Measurements from ENCODE around the gene BIN1. TPM values are rescaled to one million over a fixed set of nuclear protein-coding genes. Genes with fewer than 3 reads are reported as not detected.

Gene BIN1
- total RNA-seq, 4 donors from 2014 or later: 36.1 to 101 (median 53.9) TPM

GRCh38 chr2:127067620-127068350 is 39.2 kb downstream of the BIN1 start:
- WGBS, 2 donors (ENCODE audit: low coverage in 1 of 2): 45% methylated on average over 4 of the region's 19 CpGs; no CpG with 5 or more reads in 1 of the 2 donors
- H3K27ac ChIP-seq: peak overlapping the region in 3 of 4 donors; percentile 69 to 81 (median 78)
- peaks cover 0 to 58% (median 22%) of the 10 kb centered on the region in 3 donors for H3K4me1 ChIP-seq
- peaks cover 0 to 54% of the 10 kb centered on the region in 2 donors for H3K36me3 ChIP-seq
- peak; percentile 45 for TF ChIP-seq POLR2AphosphoS5 (IDR thresholded peaks at IDR 0.05)
- no peak for TF ChIP-seq EP300 (IDR thresholded peaks at IDR 0.05)
- TF ChIP-seq POLR2A (IDR thresholded peaks at IDR 0.05): no peak
- peak in 3 of 4 experiments; percentile 63 to 86 (median 83) for TF ChIP-seq CTCF (IDR thresholded peaks at IDR 0.05)
- no peak for ATAC-seq
- H3K27me3 ChIP-seq: no peaks in the 10 kb centered on the region
- no peak overlapping the region for H3K4me3 ChIP-seq
- no peaks in the 10 kb centered on the region for H3K9me3 ChIP-seq

GRCh38 chr2:127066942-127067341 is 40.0 kb downstream of the BIN1 start:
- H3K9me3 ChIP-seq: no peaks in the 10 kb centered on the region
- no peaks in the 10 kb centered on the region for H3K27me3 ChIP-seq
- peaks cover 0 to 57% of the 10 kb centered on the region in 2 donors for H3K36me3 ChIP-seq
- H3K4me1 ChIP-seq: peaks cover 0 to 54% (median 22%) of the 10 kb centered on the region in 3 donors
- TF ChIP-seq CTCF (IDR thresholded peaks at IDR 0.05): no peak
- no peak for TF ChIP-seq EP300 (IDR thresholded peaks at IDR 0.05)
- peak; percentile 30 for TF ChIP-seq POLR2AphosphoS5 (IDR thresholded peaks at IDR 0.05)
- H3K4me3 ChIP-seq: no peak overlapping the region
- H3K27ac ChIP-seq: peak overlapping the region in 3 of 4 donors; percentile 77 to 81 (median 78)
- 70 to 79% methylated on average over 3 to 10 of the region's 10 CpGs for WGBS, 2 donors (ENCODE audit: low coverage in 1 of 2)
- peak; percentile 41 for ATAC-seq

- H3K4me1 ChIP-seq: peaks cover 0 to 51% (median 22%) of the 10 kb centered on the region in 3 donors
- H3K27me3 ChIP-seq: no peaks in the 10 kb centered on the region
- H3K27ac ChIP-seq: peak overlapping the region in 3 of 4 donors; percentile 77 to 81 (median 78)
- no peak for ATAC-seq
- 93% methylated on average over 2 of the region's 5 CpGs; no CpG with 5 or more reads in 1 of the 2 donors for WGBS, 2 donors (ENCODE audit: low coverage in 1 of 2)
- peaks cover 0 to 58% of the 10 kb centered on the region in 2 donors for H3K36me3 ChIP-seq
- H3K9me3 ChIP-seq: no peaks in the 10 kb centered on the region
- no peak for TF ChIP-seq CTCF (IDR thresholded peaks at IDR 0.05)
- TF ChIP-seq EP300 (IDR thresholded peaks at IDR 0.05): no peak
- TF ChIP-seq POLR2AphosphoS5 (IDR thresholded peaks at IDR 0.05): no peak
- no peak for TF ChIP-seq POLR2A (IDR thresholded peaks at IDR 0.05)
- H3K4me3 ChIP-seq: no peak overlapping the region
Measured at GRCh38 chr2:127065940-127066318, 41.0 kb downstream of the BIN1 start.

DNA sequence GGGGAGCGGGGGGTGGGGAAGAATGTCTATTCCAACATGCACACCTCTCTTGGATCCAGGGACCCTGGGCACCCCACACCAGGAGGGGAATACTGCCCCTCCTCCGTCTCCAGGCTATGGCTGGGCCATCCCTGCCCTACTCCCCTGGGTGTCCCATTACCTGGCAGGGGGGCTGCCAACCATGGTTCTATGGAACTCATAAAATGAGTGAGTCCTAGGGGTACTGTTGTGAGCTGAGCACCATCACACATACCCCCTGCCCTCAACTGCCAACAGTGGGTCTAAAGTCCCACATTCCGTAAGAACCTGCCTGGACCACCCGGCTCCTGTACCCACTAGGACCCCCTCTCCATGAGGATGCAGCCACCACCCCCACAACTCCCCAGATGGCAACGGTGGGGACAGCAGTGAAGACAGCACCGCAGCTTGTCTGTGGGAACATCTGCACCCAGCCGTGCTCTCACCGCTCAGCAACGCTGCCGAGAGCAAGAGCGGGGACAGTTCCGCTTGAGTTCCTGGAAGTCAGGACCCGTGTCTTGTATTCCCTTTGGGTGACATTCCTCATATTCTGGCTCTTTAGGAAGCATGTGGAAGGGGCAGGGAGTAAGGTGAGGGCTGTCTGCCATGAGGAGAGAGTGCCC is 41.5 kb downstream of the BIN1 start:
- peak overlapping the region in 3 of 4 donors; percentile 77 to 81 (median 78) for H3K27ac ChIP-seq
- peaks cover 0 to 58% of the 10 kb centered on the region in 2 donors for H3K36me3 ChIP-seq
- H3K4me3 ChIP-seq: no peak overlapping the region
- no peaks in the 10 kb centered on the region for H3K27me3 ChIP-seq
- TF ChIP-seq POLR2AphosphoS5 (IDR thresholded peaks at IDR 0.05) (no peak), EP300 (IDR thresholded peaks at IDR 0.05) (no peak), POLR2A (IDR thresholded peaks at IDR 0.05) (no peak), CTCF (IDR thresholded peaks at IDR 0.05) (no peak)
- H3K4me1 ChIP-seq: peaks cover 0 to 51% (median 22%) of the 10 kb centered on the region in 3 donors
- 92% methylated on average over 6 of the region's 13 CpGs; no CpG with 5 or more reads in 1 of the 2 donors for WGBS, 2 donors (ENCODE audit: low coverage in 1 of 2)
- H3K9me3 ChIP-seq: no peaks in the 10 kb centered on the region
- no peak for ATAC-seq

All from gastroesophageal sphincter (tissue), 4 donors.